NCI-H1417 (cell line): ENCODE results near the gene CXCL3.

Experiments
- DNase-seq, 3 experiments: peaks; one replicate each; lab custom pipeline; 2025; lab: John Stamatoyannopoulos, UW

Gene CXCL3

GRCh38 chr4:74055498-74055897, 17.0 kb upstream of the CXCL3 start:
- DNase-seq: peak in 1 of 3 experiments; percentile 37

DNA sequence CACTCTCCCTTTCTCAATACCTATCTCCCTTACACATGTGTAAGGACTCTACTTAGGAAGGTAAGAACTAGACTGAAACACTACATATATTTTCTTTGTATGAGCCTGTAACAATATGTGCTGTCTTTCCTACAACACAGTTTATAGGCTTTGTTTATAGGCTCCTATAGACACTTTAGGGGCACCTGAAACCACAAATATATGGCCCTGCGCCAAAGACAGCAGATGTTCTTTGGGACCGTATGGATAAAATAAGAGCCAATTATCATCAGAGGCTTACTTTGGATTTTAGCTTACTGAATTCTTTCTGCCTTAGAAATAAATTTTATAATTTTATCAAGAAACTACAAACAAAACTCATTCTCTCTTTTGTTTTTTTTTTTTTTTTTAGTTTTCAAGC, 16.6 kb upstream of the CXCL3 start:
- peak in 2 of 3 experiments; percentile 24 to 67 for DNase-seq

- DNase-seq: peak; percentile 34 to 66 (median 61)
Measured at GRCh38 chr4:74054483-74055047, 16.1 kb upstream of the CXCL3 start.

DNA sequence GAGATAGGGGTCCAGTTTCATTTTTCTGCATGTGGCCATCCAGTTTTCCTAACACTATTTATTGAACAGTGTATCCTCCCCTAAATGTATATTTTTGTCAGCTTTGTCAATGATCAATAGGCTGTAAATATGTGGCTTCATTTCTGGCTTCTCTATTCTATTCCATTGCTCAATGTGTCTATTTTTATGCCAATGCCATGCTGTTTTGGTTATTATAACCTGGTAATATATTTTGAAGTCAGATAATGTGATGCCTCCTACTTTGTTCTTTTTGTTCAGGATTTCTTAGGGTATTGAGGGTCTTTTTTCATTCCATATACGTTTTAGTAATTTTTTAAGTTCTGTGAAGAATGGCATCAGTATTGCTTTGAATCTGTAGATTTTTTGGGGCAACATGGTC, 8.7 kb upstream of the CXCL3 start:
- DNase-seq: no peak

GRCh38 chr4:74045772-74046171, 7.3 kb upstream of the CXCL3 start:
- DNase-seq: no peak

DNA sequence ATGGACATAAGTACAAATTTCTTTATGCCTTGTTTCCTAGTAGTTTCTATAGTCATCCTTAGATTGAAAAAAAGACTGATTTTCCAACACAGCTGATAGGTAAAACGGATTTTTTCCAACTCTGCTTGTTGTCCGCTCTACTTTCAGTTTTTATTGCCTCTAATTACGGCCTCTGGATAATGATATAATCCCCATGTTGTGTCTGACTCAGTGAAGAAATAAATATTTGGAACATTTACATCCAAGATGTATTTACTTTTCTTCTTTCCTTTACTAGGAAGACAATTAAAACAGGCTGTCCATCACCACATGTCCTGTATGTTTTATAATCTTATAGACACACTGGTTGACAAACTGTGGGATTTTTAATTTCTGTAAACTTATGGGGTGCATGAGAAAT, 6.8 kb upstream of the CXCL3 start:
- peak in 1 of 3 experiments; percentile 21 for DNase-seq

- DNase-seq: no peak
Measured at GRCh38 chr4:74044677-74045076, 6.2 kb upstream of the CXCL3 start.

DNA sequence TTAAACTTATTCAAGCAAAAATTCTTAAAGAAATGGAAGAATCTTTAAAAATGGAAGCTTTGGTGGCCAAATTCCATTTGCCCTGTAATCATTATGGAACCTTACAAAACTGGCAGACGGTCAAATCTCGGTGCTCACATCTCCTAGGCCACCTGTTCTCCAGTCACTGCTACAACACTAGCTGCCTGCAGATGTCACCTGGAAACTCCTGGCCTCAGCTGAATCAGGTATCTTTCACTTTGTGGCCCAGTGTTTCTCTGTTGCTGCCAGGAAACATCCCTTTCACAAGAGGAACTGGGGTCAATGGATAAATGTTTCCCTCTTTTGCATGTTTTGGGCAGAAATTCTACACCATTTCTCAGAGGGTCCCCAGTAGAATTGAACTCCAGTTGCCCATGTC, 4.2 kb upstream of the CXCL3 start:
- peak in 1 of 3 experiments; percentile 6 for DNase-seq

DNA sequence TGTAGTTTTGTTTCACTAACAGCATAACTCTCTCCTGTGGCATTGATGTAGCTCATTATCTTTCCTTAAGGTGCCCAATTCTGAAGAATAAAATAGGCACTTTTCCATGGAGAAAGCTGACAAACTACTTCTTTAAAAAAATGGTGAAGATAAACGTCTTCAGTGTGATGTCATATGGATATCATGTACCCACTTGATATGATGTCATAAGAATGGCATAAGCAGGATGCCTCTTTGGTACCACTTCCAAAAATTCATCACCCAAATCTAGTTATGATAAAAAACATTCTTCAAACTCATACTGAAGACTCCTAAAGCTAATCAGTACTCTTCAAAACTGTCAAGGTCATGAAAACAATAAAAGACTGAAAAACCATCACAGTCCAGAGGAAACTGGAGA, 2.9 kb upstream of the CXCL3 start:
- no peak for DNase-seq

DNA sequence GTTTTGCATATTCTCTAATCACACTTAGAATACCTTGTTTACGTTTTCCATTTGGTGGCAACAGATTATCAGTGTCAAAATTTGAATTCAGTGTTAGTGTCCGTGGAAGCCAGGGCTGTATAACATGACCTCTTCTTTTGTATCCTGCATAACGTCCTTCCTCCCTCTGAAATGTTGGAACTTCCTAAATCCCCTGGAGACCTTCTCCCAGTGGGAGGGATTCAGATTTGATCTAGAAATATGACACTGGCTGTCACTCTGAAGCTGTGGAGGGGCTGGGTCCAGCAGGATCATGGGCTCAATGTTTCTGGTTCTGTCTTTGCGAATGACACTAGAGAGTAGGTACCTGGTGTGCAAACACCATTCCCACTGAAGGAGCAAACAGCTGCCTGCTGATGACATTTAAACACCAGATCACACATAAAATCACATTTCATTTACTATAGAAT, 850 bp upstream of the CXCL3 start:
- DNase-seq: peak; percentile 6 to 51 (median 42)

DNA sequence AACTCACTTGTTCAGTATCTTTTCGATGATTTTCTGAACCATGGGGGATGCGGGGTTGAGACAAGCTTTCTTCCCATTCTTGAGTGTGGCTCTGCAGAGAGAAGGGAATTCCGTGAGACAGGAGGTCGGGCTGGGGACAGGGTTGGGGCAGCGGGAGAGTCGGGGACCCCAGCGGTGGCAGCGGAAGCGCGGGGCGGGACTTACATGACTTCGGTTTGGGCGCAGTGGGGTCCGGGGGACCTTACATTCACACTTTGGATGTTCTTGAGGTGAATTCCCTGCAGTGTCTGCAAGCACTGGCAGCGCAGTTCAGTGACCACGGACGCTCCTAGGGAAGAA, 434 bp downstream of the CXCL3 start:
- peak in 1 of 3 experiments; percentile 45 for DNase-seq

DNA sequence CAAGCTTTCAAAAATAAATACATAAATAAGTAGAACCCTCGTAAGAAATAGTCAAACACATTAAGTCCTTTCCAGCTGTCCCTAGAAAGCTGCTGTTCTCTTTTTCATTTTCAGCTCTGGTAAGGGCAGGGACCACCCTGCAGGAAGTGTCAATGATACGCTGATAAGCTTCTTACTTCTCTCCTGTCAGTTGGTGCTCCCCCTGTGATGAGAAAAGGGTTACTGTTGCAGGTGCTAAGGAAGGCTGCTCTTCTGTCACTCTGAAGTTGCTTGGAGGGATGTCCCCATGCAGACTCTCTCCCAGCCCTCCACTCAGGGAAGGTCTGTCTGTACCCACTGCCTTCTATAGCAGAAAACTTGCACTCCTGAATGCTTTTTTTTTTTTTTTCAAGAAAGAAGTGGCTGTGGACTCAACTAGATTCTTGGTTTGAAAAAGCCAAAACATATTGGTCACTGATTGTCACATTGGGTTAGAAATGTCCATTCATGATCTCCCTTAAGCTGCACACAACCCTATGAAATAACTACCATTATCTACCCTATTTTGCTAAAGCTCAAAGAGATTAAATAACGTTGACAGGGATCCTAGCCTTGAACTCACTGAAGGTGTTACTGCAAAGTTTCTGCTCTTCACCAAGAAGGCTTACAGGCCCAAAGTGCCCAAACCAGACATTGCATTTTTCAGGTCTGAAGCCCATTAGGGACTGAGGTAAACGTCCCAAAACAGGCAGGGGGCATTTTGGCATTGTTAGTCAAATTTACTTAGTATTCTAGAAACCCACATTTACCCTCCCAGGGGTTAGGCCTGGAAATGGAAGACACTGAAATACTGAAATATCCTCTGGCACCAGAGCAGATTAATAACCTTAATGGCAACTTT, 1.2 kb downstream of the CXCL3 start:
- DNase-seq: no peak

- no peak for DNase-seq
Measured at GRCh38 chr4:74033739-74034138, 4.8 kb downstream of the CXCL3 start.

GRCh38 chr4:74032064-74032463, 6.4 kb downstream of the CXCL3 start:
- DNase-seq: no peak

- DNase-seq: no peak
Measured at GRCh38 chr4:74031576-74031975, 6.9 kb downstream of the CXCL3 start.

GRCh38 chr4:74030285-74030684, 8.2 kb downstream of the CXCL3 start:
- DNase-seq: no peak

- DNase-seq: no peak
Measured at GRCh38 chr4:74028504-74028903, 10.0 kb downstream of the CXCL3 start.

DNA sequence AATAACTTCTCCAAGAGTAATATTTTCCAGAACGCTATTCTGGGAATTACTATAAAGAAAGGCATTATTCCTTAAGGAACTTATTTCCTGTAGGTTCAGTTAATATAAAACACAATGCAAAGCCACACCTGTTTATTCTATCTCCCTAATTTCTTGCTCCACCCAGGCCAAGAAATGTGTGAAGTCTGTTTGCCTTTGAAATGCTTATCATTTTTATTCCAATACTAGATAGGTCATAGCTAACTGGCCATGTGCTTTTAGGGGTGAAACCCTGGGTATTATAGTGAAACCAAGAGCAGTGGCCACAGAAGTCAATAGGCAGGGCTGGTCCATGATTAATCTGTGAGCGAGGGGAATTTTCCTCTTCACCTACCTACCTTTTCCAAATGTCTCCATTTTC, 14.8 kb downstream of the CXCL3 start:
- no peak for DNase-seq

GRCh38 chr4:74021601-74022000, 16.9 kb downstream of the CXCL3 start:
- no peak for DNase-seq

DNA sequence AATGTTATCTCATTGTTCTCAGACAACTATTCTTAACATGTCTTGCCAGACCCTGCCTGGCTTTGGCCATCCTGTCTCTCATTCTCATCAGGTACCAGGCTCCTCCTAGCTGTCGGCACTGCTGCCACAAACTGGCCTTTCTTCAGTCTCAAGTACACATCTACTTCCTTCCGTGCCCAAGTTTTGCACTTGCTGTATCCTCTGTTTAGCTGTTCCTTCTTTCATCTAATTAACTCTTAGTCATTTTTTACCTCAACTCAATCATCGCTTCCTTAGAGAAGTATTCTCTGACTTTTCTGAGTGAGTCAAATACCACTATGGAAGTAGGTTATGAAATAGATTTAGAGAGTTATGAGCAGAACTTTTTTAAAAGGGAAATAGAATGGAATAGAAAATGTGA, 19.7 kb downstream of the CXCL3 start:
- no peak for DNase-seq

DNA sequence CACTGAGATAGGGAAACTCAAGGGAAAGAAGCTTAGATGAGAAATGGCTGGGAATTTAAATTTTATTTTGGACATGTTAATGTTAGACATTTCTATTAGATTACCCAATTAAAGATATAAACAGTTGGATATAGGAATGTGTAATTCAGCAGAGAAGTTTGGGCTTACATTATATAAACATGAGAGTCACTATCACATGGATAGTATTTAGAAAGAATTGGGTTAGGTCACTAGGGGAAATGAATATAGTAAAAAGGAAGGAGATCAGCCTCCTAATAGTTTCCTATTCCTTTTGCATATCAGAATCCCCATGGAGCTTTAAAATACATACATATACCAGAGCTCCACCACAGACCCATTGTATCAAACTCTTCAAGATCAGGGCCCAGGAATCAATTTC, 20.4 kb downstream of the CXCL3 start:
- no peak for DNase-seq

- peak in 1 of 3 experiments; percentile 12 for DNase-seq
Measured at GRCh38 chr4:74016068-74016467, 22.4 kb downstream of the CXCL3 start.

- no peak for DNase-seq
Measured at GRCh38 chr4:74015126-74015780, 23.2 kb downstream of the CXCL3 start.
